SU-DHL-6 (cell line): ENCODE results near the gene NUP62.

Experiments used
- EZH2phosphoT487 ChIP-seq: fragments of 200-600 bp; sonication (generic), shearing (Covaris generic); conservative IDR thresholded peaks from 2 replicates; pipeline ENCODE4 v1.6.1; 2018; ENCODE audit warnings: mild to moderate bottlenecking, antibody characterized with exemption, low read length, moderate library complexity, mixed read lengths
- TF ChIP-seq, protein P1 (sequence below): fragments of 200-600 bp; sonication (generic); IDR thresholded peaks from one replicate; pipeline ENCODE4 v1.5.1; 2017; ENCODE audit warnings: antibody characterized with exemption, mild to moderate bottlenecking, low read length, moderate library complexity; ENCODE audit not compliant: insufficient read depth, poor library complexity, severe bottlenecking

GRCh38 chr19:49953416-49953815 is 24.1 kb upstream of the NUP62 start:
- TF ChIP-seq, protein P1, sequence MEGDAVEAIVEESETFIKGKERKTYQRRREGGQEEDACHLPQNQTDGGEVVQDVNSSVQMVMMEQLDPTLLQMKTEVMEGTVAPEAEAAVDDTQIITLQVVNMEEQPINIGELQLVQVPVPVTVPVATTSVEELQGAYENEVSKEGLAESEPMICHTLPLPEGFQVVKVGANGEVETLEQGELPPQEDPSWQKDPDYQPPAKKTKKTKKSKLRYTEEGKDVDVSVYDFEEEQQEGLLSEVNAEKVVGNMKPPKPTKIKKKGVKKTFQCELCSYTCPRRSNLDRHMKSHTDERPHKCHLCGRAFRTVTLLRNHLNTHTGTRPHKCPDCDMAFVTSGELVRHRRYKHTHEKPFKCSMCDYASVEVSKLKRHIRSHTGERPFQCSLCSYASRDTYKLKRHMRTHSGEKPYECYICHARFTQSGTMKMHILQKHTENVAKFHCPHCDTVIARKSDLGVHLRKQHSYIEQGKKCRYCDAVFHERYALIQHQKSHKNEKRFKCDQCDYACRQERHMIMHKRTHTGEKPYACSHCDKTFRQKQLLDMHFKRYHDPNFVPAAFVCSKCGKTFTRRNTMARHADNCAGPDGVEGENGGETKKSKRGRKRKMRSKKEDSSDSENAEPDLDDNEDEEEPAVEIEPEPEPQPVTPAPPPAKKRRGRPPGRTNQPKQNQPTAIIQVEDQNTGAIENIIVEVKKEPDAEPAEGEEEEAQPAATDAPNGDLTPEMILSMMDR, result no peak
- TF ChIP-seq EZH2phosphoT487, result no peak
